Stimulated activated naive CD8-positive, alpha-beta T cell treated with anti-CD3 and anti-CD28 coated beads, Interleukin-15, Interleukin-2, amounts not matched to agents 100 U/mL and 50 U/mL, for 24 hours (primary cell): ENCODE measurements around the gene CCDC170.

Experiments used
- ATAC-seq: fragments of 150-1000 bp; cut with Tn5 transposase; one replicate; pipeline ENCODE4 v1.10.0; 2021
- DNase-seq: peaks from one replicate; pipeline ENCODE4 v3.0.0; 2021

The CCDC170 gene

GRCh38 chr6:151617539-151617938 lies 123.7 kb downstream of the CCDC170 start:
- DNase-seq (no peak), ATAC-seq (no peak)

GRCh38 chr6:151618717-151619116 lies 124.9 kb downstream of the CCDC170 start:
- ATAC-seq, result no peak
- no peak for DNase-seq

- DNase-seq, result no peak
- no peak for ATAC-seq
Measured at GRCh38 chr6:151620179-151620578, 126.4 kb downstream of the CCDC170 start.

- ATAC-seq, result no peak
- no peak for DNase-seq
Measured at GRCh38 chr6:151624071-151624470, 130.3 kb downstream of the CCDC170 start.

GRCh38 chr6:151624481-151624880 lies 130.7 kb downstream of the CCDC170 start:
- DNase-seq (no peak), ATAC-seq (no peak)

DNA sequence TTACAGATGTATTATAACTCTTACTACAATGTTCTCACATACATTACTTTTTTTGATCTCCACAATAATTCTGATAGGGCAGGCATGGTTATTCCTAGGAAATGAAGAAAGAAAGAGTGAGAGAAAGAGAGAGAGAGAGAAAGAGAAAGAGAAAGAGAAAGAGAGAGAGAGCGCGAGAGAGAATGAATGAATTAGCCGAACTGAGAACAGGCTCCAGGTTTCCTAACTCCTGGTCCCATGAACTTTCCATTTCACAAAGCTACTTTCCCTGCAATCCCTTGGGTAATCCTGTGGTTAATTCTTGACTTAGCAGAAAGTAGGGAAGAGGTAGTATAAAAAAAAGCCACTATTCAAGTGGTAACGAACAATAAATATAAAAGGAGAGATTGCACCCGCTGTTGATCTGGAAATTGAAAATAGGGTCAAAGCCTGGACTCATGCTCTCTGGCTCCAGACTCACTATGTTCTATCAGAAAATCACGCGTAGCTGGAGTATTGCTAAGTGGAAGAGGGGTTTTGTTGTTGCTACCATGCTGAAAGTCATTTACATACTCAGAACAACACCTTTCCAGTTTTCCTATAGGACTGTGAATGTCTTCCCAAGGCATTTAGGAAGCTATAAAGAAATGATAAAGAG lies 131.2 kb downstream of the CCDC170 start:
- ATAC-seq (no peak), DNase-seq (no peak)

GRCh38 chr6:151627689-151628444 lies 134.1 kb downstream of the CCDC170 start:
- DNase-seq (no peak), ATAC-seq (no peak)

DNA sequence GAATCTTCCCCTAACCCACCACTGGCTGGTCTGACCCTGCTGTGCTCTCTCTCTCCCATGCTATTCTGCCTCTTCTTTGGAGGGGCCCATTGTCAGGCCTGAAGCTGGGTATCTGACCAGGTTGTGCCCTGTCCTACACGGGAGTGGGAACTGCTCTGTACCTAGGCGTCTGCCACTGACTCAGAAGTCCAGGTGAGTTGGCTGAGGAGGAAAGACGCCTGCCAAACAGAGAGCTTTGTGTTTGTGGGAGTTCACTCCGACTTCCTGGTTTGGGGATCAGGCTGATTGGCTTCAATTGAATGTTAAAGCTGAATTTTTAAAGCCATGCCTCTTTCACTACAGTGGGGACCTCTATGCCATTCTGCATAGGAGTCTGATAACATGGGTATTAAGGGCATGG lies 136.0 kb downstream of the CCDC170 start:
- DNase-seq (no peak), ATAC-seq (no peak)

GRCh38 chr6:151630387-151630786 lies 136.6 kb downstream of the CCDC170 start:
- ATAC-seq, result no peak
- DNase-seq, result no peak

GRCh38 chr6:151630991-151631655 lies 137.3 kb downstream of the CCDC170 start:
- ATAC-seq (no peak), DNase-seq (no peak)

DNA sequence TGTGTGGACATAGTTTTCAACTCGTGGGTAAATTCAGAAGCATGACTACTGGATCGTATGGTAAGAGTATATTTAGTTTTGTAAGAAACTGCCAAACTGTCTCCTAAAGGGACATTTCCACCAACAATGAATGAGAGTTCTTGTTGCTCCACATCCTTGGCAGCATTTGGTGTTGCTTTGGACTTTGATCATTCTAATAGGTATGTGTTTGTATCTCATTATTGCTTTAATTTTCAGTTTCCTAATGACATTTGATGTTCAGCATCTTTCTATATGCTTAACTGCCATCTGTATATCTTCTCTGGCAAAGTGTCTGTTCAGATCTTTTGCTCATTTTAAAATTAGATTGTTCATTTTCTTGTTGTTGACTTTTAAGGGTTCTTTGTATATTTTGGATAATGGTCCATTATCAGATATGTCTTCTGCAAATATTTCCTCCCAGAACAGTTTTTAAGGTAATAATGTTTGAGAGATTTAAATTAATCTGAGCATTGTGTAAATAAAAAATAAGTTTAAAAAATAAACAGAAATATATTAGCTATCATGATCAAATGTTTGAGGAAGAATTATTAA lies 138.7 kb downstream of the CCDC170 start:
- ATAC-seq (no peak), DNase-seq (no peak)

DNA sequence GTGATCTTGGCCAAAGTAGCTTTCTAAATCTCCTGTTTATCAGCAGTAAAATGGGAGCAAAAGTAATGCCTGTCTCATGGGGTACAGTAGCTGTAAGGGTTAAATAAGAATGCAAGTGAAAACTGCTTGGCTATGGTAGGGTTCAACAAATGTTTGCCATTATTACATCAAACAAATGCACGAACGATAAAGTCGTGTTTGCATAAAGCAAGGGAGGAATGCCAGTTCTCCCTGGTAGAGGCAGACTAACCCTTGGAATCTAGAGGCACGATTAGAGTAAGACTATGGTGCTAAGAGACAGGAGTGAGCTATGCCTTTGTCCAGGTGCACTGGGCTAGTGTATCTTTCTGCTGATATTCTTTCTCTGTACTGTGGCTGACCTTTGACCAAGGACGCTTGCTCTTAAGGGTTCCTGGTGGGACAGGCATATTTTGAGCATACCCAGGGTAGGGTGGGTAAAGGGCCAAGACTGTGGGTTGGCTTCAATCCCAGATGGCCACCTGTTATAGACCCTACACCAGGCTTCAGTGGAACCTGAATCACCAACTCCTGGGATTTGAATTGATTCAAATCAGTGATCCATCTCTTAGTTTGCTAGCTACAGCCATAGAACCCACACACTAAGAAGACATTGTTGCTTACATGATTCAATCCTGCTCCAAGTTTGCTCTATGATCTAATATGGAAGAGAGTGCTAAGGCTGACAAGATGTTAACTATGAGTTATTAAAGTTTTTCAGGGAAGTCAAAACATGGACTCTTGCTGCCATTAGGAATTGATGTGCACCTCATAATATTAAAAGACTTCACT lies 139.9 kb downstream of the CCDC170 start:
- ATAC-seq (no peak), DNase-seq (no peak)

- ATAC-seq (peak; percentile 63), DNase-seq (no peak)
Measured at GRCh38 chr6:151634336-151634720, 140.5 kb downstream of the CCDC170 start.

- no peak for DNase-seq
Measured at GRCh38 chr6:151635741-151636140, 141.9 kb downstream of the CCDC170 start.

GRCh38 chr6:151637814-151638213 lies 144.0 kb downstream of the CCDC170 start:
- DNase-seq (no peak), ATAC-seq (no peak)

More at GRCh38 chr6:151635741-151636140, 141.9 kb downstream of the CCDC170 start:
- no peak for ATAC-seq

GRCh38 chr6:151639750-151640149 lies 145.9 kb downstream of the CCDC170 start:
- ATAC-seq, result no peak
- no peak for DNase-seq

GRCh38 chr6:151641028-151641427 lies 147.2 kb downstream of the CCDC170 start:
- ATAC-seq (no peak), DNase-seq (no peak)

GRCh38 chr6:151647976-151648639 lies 154.3 kb downstream of the CCDC170 start:
- ATAC-seq (no peak), DNase-seq (peak; percentile 7)

- no peak for ATAC-seq
- no peak for DNase-seq
Measured at GRCh38 chr6:151649835-151650234, 156.0 kb downstream of the CCDC170 start.

DNA sequence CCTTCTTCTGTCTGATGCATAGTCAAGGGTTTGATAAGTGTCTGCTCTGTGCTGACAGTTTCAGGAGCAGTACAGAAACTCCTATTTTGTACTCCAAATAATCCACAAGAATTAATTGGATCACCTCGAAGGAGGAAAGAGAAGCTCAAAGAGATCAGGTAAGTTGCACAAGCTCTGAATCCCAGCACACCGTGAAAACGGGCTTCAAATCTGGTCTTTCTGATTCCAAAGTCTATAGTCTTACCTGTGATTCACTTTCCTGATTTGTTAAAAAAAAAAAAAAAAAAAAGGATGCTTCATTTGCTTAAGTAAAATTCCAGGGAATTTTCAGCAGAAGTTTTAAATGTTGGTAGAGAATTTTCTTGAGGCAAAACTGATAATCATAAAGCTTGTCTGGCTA lies 157.8 kb downstream of the CCDC170 start:
- DNase-seq (no peak), ATAC-seq (no peak)

GRCh38 chr6:151652325-151652724 lies 158.5 kb downstream of the CCDC170 start:
- ATAC-seq, result no peak
- no peak for DNase-seq

DNA sequence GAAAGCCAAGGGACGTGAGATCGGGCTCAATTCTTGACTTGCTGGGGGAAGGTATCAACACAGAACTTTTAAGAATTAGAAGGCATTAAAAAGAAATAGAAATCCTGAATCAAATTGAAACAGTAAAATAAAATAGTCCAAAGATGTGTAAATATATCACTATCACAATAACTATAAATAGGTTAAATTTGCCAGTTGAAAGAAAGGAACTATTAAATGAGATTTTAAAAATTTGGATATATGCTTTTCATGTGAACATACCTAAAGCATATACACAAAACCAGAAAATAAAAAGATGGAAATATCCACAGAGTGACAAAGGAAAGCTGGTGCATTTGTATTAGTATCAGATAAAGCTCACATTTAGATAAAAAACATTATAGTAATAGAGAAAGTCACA lies 161.3 kb downstream of the CCDC170 start:
- no peak for ATAC-seq
- DNase-seq, result no peak
